Panc1 (cell line): ENCODE data around the gene KIRREL3.

Experiments
- CTCF ChIP-seq: fragments of 450-650 bp; IDR thresholded peaks from 2 replicates; pipeline ENCODE4 v1.5.1; 2017; ENCODE audit warnings: mild to moderate bottlenecking
- POLR2AphosphoS5 ChIP-seq: IDR thresholded peaks from 2 replicates; pipeline ENCODE4 v1.6.1; 2012; ENCODE audit warnings: mild to moderate bottlenecking, low read depth, low read length, moderate library complexity
- REST ChIP-seq, 2 experiments: IDR thresholded peaks; 2 replicates each; pipeline ENCODE4 v1.6.1; 2011 to 2012; ENCODE audit warnings: low read depth in 2 of 2, control low read depth in 1 of 2, low read length in 1 of 2, mild to moderate bottlenecking in 1 of 2, moderate library complexity in 1 of 2; ENCODE audit not compliant: insufficient read depth in 1 of 2
- SIN3A ChIP-seq: IDR thresholded peaks from 2 replicates; pipeline ENCODE4 v1.6.1; 2012; ENCODE audit warnings: low read depth, mild to moderate bottlenecking, low read length, moderate library complexity, borderline replicate concordance; ENCODE audit not compliant: insufficient read depth
- TCF7L2 ChIP-seq: IDR thresholded peaks from 2 replicates; pipeline ENCODE4 v1.6.1; 2011; ENCODE audit warnings: mild to moderate bottlenecking, low read depth, low read length, inconsistent platforms

- TF ChIP-seq REST (IDR thresholded peaks at IDR 0.05; ENCODE audit: insufficient read depth in 1 of 2, low read depth in 2 of 2, low read length in 1 of 2) (no peak), CTCF (no peak), POLR2AphosphoS5 (no peak), SIN3A (no peak), TCF7L2 (no peak)
Observed at GRCh38 chr11:126997641-126998040, 2.9 kb downstream of the KIRREL3 start.
